Keratinocyte (primary cell): ENCODE results near the gene WDR5.

Source experiments
- CTCF ChIP-seq, 3 experiments: IDR thresholded peaks in 1 of 3; conservative IDR thresholded peaks in 1 of 3; optimal IDR thresholded peaks in 1 of 3; 2 replicates in 2 of 3; 3 replicates in 1 of 3; pipeline versions ENCODE3 to v1.5.1; 2011; ENCODE audit warnings: low read length in 3 of 3, mild to moderate bottlenecking in 3 of 3, moderate library complexity in 2 of 3, control low read depth in 1 of 3, inconsistent platforms in 1 of 3; ENCODE audit not compliant: insufficient read depth in 2 of 3; ENCODE audit errors: extremely low read depth in 1 of 3
- EZH2 ChIP-seq: IDR thresholded peaks from one replicate; pipeline ENCODE4 v1.6.1; 2012; ENCODE audit warnings: inconsistent platforms, mild to moderate bottlenecking, low read length, moderate library complexity

GRCh38 chr9:134164879-134165278 is 29.0 kb downstream of the WDR5 start:
- TF ChIP-seq CTCF (optimal IDR thresholded peaks at IDR 0.05 in 1 of 3, IDR thresholded peaks at IDR 0.05 in 1 of 3, conservative IDR thresholded peaks at IDR 0.05 in 1 of 3; ENCODE audit: extremely low read depth in 1 of 3, insufficient read depth in 2 of 3, low read length in 3 of 3): no peak
- no peak for TF ChIP-seq EZH2
